ENCODE data around the gene BTAF1. TPM values are rescaled to one million over a fixed set of nuclear protein-coding genes. Genes with fewer than 3 reads are reported as not detected.
"Not testable (repeated sequence)": the region's sequence is repeated elsewhere in the genome, so short reads cannot be mapped to it uniquely, and the experiment has no call there.

The BTAF1 gene
- total RNA-seq, 6 experiments from 2014 or later, result 18.1 to 20.8 (median 20.4) TPM

GRCh38 chr10:92031580-92031979, 108.0 kb downstream of the BTAF1 start:
- H3K4me1 Mint-ChIP-seq (ENCODE audit: low read depth), result no peaks in the 10 kb centered on the region
- no peaks in the 10 kb centered on the region for H3K9me3 Mint-ChIP-seq
- peaks cover 33% of the 10 kb centered on the region for H3K36me3 Mint-ChIP-seq (ENCODE audit: low read depth)
- H3K27ac Mint-ChIP-seq, result no peak overlapping the region
- H3K27me3 Mint-ChIP-seq (ENCODE audit: insufficient read depth), result no peaks in the 10 kb centered on the region
- no peak overlapping the region for H3K4me3 Mint-ChIP-seq
- DNase-seq, result no peak
- no peak for TF ChIP-seq CTCF (IDR thresholded peaks at IDR 0.05)

- not testable (repeated sequence) for H3K9me3 Mint-ChIP-seq; H3K4me1 Mint-ChIP-seq (ENCODE audit: low read depth); DNase-seq; H3K27me3 Mint-ChIP-seq (ENCODE audit: insufficient read depth); H3K27ac Mint-ChIP-seq; H3K4me3 Mint-ChIP-seq
- H3K36me3 Mint-ChIP-seq (ENCODE audit: low read depth), result peaks cover 20% of the 10 kb centered on the region
Observed at GRCh38 chr10:92033070-92033469, 109.5 kb downstream of the BTAF1 start.

GRCh38 chr10:92038949-92039348, 115.4 kb downstream of the BTAF1 start:
- Mint-ChIP-seq H3K27ac (no peak overlapping the region), H3K4me3 (no peak overlapping the region), H3K9me3 (no peaks in the 10 kb centered on the region), H3K36me3 (ENCODE audit: low read depth) (peaks cover 11% of the 10 kb centered on the region), H3K27me3 (ENCODE audit: insufficient read depth) (peaks cover 2% of the 10 kb centered on the region; the same call in 1 of the 2 replicates), H3K4me1 (ENCODE audit: low read depth) (no peaks in the 10 kb centered on the region; the same call in none of the 2 replicates)
- TF ChIP-seq CTCF (IDR thresholded peaks at IDR 0.05), result no peak
- DNase-seq, result no peak

GRCh38 chr10:92042541-92042940, 119.0 kb downstream of the BTAF1 start:
- H3K4me3 Mint-ChIP-seq, result no peak overlapping the region
- no peaks in the 10 kb centered on the region for H3K9me3 Mint-ChIP-seq
- DNase-seq, result no peak
- TF ChIP-seq CTCF (IDR thresholded peaks at IDR 0.05), result no peak
- no peaks in the 10 kb centered on the region; the same call in 1 of the 2 replicates for H3K36me3 Mint-ChIP-seq (ENCODE audit: low read depth)
- H3K4me1 Mint-ChIP-seq (ENCODE audit: low read depth), result peaks cover 7% of the 10 kb centered on the region
- peaks cover 2% of the 10 kb centered on the region; the same call in 1 of the 2 replicates for H3K27me3 Mint-ChIP-seq (ENCODE audit: insufficient read depth)
- no peak overlapping the region for H3K27ac Mint-ChIP-seq

GRCh38 chr10:92045641-92046106, 122.1 kb downstream of the BTAF1 start:
- no peak for TF ChIP-seq CTCF (IDR thresholded peaks at IDR 0.05)
- DNase-seq, result no peak
- H3K27ac Mint-ChIP-seq, result no peak overlapping the region
- H3K36me3 Mint-ChIP-seq (ENCODE audit: low read depth), result no peaks in the 10 kb centered on the region
- no peak overlapping the region for H3K4me3 Mint-ChIP-seq
- no peaks in the 10 kb centered on the region for H3K9me3 Mint-ChIP-seq
- H3K4me1 Mint-ChIP-seq (ENCODE audit: low read depth), result peaks cover 7% of the 10 kb centered on the region; the same call in 1 of the 2 replicates
- peaks cover 1% of the 10 kb centered on the region; the same call in 1 of the 2 replicates for H3K27me3 Mint-ChIP-seq (ENCODE audit: insufficient read depth)

- H3K4me1 Mint-ChIP-seq (ENCODE audit: low read depth), result peaks cover 7% of the 10 kb centered on the region; the same call in 1 of the 2 replicates
- no peak for DNase-seq
- no peak for TF ChIP-seq CTCF (IDR thresholded peaks at IDR 0.05)
- H3K36me3 Mint-ChIP-seq (ENCODE audit: low read depth), result no peaks in the 10 kb centered on the region
- H3K9me3 Mint-ChIP-seq, result no peaks in the 10 kb centered on the region
- H3K27ac Mint-ChIP-seq, result no peak overlapping the region
- H3K4me3 Mint-ChIP-seq, result no peak overlapping the region
- peaks cover 1% of the 10 kb centered on the region; the same call in 1 of the 2 replicates for H3K27me3 Mint-ChIP-seq (ENCODE audit: insufficient read depth)
Observed at GRCh38 chr10:92047215-92047614, 123.6 kb downstream of the BTAF1 start.
